Measurements from ENCODE around the gene HPGD.

HPGD gene

GRCh38 chr4:174522183-174523024 is at the start of gene HPGD:
TSS of gene HPGD (minus strand) at chr4:174522488. CDS start at chr4:174522451, 37 bp downstream.
- peak; percentile 50 to 51 for DNase-seq

GRCh38 chr4:174564529-174564928 is 42.2 kb upstream of the HPGD start:
- no peak for DNase-seq

GRCh38 chr4:174563399-174563798 is 41.1 kb upstream of the HPGD start:
- DNase-seq, result no peak

- DNase-seq, result no peak
Observed at GRCh38 chr4:174561560-174561959, 39.3 kb upstream of the HPGD start.

- DNase-seq, result no peak
Observed at GRCh38 chr4:174559894-174560293, 37.6 kb upstream of the HPGD start.

- no peak for DNase-seq
Observed at GRCh38 chr4:174555789-174556630, 33.7 kb upstream of the HPGD start.

- DNase-seq, result no peak
Observed at GRCh38 chr4:174554231-174554728, 32.0 kb upstream of the HPGD start.

GRCh38 chr4:174553828-174554227 is 31.5 kb upstream of the HPGD start:
- no peak for DNase-seq

GRCh38 chr4:174553031-174553430 is 30.7 kb upstream of the HPGD start:
- no peak for DNase-seq

GRCh38 chr4:174550541-174550940 is 28.3 kb upstream of the HPGD start:
- no peak for DNase-seq

GRCh38 chr4:174549721-174550120 is 27.4 kb upstream of the HPGD start:
- DNase-seq, result no peak

- DNase-seq, result no peak
Observed at GRCh38 chr4:174545268-174545667, 23.0 kb upstream of the HPGD start.

GRCh38 chr4:174544496-174544895 is 22.2 kb upstream of the HPGD start:
- no peak for DNase-seq

GRCh38 chr4:174540175-174540574 is 17.9 kb upstream of the HPGD start:
- no peak for DNase-seq

- no peak for DNase-seq
Observed at GRCh38 chr4:174539571-174539970, 17.3 kb upstream of the HPGD start.

- no peak for DNase-seq
Observed at GRCh38 chr4:174538876-174539250, 16.6 kb upstream of the HPGD start.

- no peak for DNase-seq
Observed at GRCh38 chr4:174538123-174538875, 16.0 kb upstream of the HPGD start.

- no peak for DNase-seq
Observed at GRCh38 chr4:174537634-174538033, 15.3 kb upstream of the HPGD start.

- DNase-seq, result no peak
Observed at GRCh38 chr4:174534461-174534860, 12.2 kb upstream of the HPGD start.

GRCh38 chr4:174532445-174532844 is 10.2 kb upstream of the HPGD start:
- no peak for DNase-seq

GRCh38 chr4:174531486-174531885 is 9.2 kb upstream of the HPGD start:
- no peak for DNase-seq

- no peak for DNase-seq
Observed at GRCh38 chr4:174528226-174528625, 5.9 kb upstream of the HPGD start.

- no peak for DNase-seq
Observed at GRCh38 chr4:174526731-174527130, 4.4 kb upstream of the HPGD start.

All from stimulated activated CD4-positive, alpha-beta T cell treated with anti-CD3 and anti-CD28 coated beads, Interleukin-2, amount 100 ng/mL, for 24 hours (primary cell).